Stomach (tissue), 9 donors: Measurements from ENCODE around the gene SMYD3. TPM values are rescaled to one million over a fixed set of nuclear protein-coding genes. Genes with fewer than 3 reads are reported as not detected.
"Not testable (repeated sequence)": the region's sequence is repeated elsewhere in the genome, so short reads cannot be mapped to it uniquely, and the experiment has no call there.

Source experiments
- DNase-seq, 2 donors: peaks; one replicate each; pipeline versions ENCODE4 v3.0.0 to v3.0.0-alpha.2; 2013 to 2019
- H3K27ac ChIP-seq, 5 donors: fragments of 200-600 bp in 4 of 5; sonication (generic) in 4 of 5; one replicate each; pipeline ENCODE4 v1.5.1; 2013 to 2019; ENCODE audit warnings: mild to moderate bottlenecking in 1 of 5, moderate library complexity in 1 of 5
- H3K27me3 ChIP-seq, 3 donors: fragments of 200-600 bp; sonication (generic); one replicate each; pipeline ENCODE4 v1.5.1; 2017 to 2019; ENCODE audit warnings: mixed run types in 1 of 3
- H3K36me3 ChIP-seq, 4 donors: fragments of 200-600 bp; sonication (generic); 1 replicate in 3 of 4; 2 replicates in 1 of 4; pipeline ENCODE4 v1.5.1; 2016 to 2019
- H3K4me1 ChIP-seq, 4 donors: fragments of 200-600 bp; sonication (generic); one replicate each; pipeline ENCODE4 v1.5.1; 2016 to 2019
- H3K4me3 ChIP-seq, 4 donors: fragments of 200-600 bp; sonication (generic) in 3 of 4; one replicate each; pipeline ENCODE4 v1.5.1; 2016 to 2019; ENCODE audit warnings: mild to moderate bottlenecking in 1 of 4
- H3K9me3 ChIP-seq, 4 donors: fragments of 200-600 bp; sonication (generic); one replicate each; pipeline ENCODE4 v1.5.1; 2016 to 2019
- EP300 ChIP-seq: sonication (generic); formaldehyde crosslinking; IDR thresholded peaks from one replicate; pipeline ENCODE4 v1.6.1; 2017; ENCODE audit warnings: antibody characterized with exemption
- POLR2A ChIP-seq, 4 donors: fragments of 450-650 bp; IDR thresholded peaks; one replicate each; pipeline ENCODE4 v1.6.1; 2016; ENCODE audit warnings: antibody characterized with exemption in 4 of 4, control low read depth in 2 of 4, mild to moderate bottlenecking in 1 of 4, moderate library complexity in 1 of 4
- POLR2AphosphoS5 ChIP-seq, 3 donors: sonication (generic); formaldehyde crosslinking; IDR thresholded peaks; one replicate each; pipeline ENCODE4 v1.6.1; 2016; ENCODE audit warnings: antibody characterized with exemption in 3 of 3
- WGBS, 5 donors: extraction: QIAGEN DNeasy Blood & Tissue Kit in 3 of 5; methylation state at CpG; one replicate each; pipeline versions ENCODE4 v1.1.5 to v1.1.7; 2013 to 2018; 5-methylcytosine and 5-hydroxymethylcytosine counted together
- intact Hi-C: fragments of 100-400 bp; cut with DNase I; formaldehyde crosslinking; loops from one replicate; pipeline ENCODE4 v1.15.1; 2023; ENCODE audit warnings: low total_unique reads
- polyA plus RNA-seq, 3 donors: library from polyadenylated mRNA; stranded (reverse); fragments of 200-250 nt; gene quantifications; one replicate each; pipeline ENCODE4 v1.2.3, GENCODE V29; 2013
- total RNA-seq, 5 donors: library from RNA; depleted of rRNA; stranded (reverse); fragments of >200 nt; gene quantifications; one replicate each; pipeline versions ENCODE4 v1.1.0 to v1.2.3, GENCODE V29; 2014 to 2016
- TF ChIP-seq, protein P1 (sequence below), 7 experiments: fragments of 450-650 bp in 4 of 7; fragments of 200-600 bp in 3 of 7; sonication (generic) in 3 of 7; IDR thresholded peaks; one replicate each; pipeline ENCODE4 v1.5.1; 2016 to 2019; ENCODE audit warnings: antibody characterized with exemption in 7 of 7, control low read depth in 2 of 7, mild to moderate bottlenecking in 1 of 7
- donor health status: healthy with polysubstance abuse.
- donor health status: Bipolar disorder and iron deficiency.
- donor health status: healthy.

The SMYD3 gene
- total and polyA plus RNA-seq, 8 donors: 6.4 to 196 (median 27.8) TPM

DNA sequence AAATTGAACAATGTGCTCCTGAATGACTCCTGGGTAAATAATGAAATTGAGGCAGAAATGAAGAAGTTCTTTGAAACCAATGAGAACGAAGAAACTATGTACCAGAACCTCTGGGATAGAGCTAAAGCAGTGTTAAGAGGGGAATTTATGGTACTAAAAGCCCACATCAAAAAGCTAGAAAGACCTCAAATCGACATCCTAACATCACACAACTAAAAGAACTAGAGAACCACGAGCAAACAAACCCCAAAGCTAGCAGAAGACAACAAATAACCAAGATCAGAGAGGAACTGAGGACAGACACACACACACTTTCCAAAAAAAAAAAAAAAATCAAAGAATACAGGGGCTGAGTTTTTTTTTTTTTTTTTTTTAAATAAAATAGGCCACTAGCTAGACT, 564.2 kb downstream of the SMYD3 start:
- no peak for DNase-seq
- H3K9me3 ChIP-seq: peaks cover 0 to 10% (median 2%) of the 10 kb centered on the region in 4 donors
- no peak for TF ChIP-seq POLR2AphosphoS5 (IDR thresholded peaks at IDR 0.05)
- TF ChIP-seq, protein P1, sequence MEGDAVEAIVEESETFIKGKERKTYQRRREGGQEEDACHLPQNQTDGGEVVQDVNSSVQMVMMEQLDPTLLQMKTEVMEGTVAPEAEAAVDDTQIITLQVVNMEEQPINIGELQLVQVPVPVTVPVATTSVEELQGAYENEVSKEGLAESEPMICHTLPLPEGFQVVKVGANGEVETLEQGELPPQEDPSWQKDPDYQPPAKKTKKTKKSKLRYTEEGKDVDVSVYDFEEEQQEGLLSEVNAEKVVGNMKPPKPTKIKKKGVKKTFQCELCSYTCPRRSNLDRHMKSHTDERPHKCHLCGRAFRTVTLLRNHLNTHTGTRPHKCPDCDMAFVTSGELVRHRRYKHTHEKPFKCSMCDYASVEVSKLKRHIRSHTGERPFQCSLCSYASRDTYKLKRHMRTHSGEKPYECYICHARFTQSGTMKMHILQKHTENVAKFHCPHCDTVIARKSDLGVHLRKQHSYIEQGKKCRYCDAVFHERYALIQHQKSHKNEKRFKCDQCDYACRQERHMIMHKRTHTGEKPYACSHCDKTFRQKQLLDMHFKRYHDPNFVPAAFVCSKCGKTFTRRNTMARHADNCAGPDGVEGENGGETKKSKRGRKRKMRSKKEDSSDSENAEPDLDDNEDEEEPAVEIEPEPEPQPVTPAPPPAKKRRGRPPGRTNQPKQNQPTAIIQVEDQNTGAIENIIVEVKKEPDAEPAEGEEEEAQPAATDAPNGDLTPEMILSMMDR (IDR thresholded peaks at IDR 0.05): no peak
- TF ChIP-seq POLR2A (IDR thresholded peaks at IDR 0.05): no peak
- TF ChIP-seq EP300: no peak
- H3K4me3 ChIP-seq: no peak overlapping the region
- H3K4me1 ChIP-seq: peaks cover 0 to 11% (median 3%) of the 10 kb centered on the region in 4 donors
- no peaks in the 10 kb centered on the region for H3K27me3 ChIP-seq
- no peaks in the 10 kb centered on the region for H3K36me3 ChIP-seq
- WGBS, 5 donors: 75 to 86% (median 77%) methylated on average over 3 of the region's 3 CpGs
- intact Hi-C loops: no loop called here
- H3K27ac ChIP-seq: no peak overlapping the region

DNA sequence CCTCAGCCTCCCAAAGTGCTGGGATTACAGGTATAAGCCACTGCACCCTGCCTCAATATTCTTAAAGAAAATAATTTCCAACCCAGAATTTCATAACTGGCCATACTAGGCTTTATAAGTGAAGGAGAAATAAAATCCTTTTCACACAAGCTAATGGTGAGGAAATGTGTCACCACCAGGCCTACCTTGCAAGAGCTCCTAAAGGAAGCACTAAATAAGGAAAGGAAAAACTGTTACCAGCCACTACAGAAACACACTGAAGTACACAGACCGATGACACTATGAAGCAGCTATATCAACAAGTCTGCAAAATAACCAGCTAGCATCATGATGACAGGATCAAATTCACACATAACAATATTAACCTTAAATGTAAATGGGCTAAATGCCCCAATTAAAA, 565.3 kb downstream of the SMYD3 start:
- WGBS, 5 donors: 85 to 91% (median 88%) methylated on average over 1 of the region's 1 CpG
- intact Hi-C loops, H3K27ac ChIP-seq: not testable (repeated sequence)

DNA sequence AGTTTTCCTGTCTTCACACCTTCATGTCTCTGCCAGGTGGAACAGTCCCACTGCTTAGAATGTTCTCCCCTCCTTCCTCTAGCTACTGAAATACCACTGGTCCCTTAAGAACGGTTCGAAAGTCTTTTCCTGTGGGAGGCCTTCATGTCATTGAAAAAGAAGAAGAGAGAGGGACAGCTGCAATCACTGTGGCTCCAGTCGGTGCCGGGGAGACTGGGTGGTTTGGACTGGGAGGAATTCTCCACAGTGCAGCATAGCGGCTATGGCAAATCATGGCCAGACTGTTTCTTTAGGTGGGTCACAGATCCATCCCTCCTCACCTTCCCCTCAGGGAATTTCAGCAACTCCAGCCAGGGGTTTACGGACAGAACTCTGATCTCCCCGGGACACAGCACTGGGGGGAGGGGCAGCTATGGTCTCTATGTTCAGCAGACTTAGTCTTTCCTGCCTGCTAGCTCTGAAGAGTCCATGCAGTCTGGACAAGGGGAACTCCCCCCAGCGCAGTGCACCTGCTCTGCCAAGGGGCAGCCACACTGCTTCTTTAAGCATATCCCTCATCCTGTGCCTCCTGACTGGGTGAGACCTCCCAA, 567.2 kb downstream of the SMYD3 start:
- no peak overlapping the region for H3K4me3 ChIP-seq
- H3K9me3 ChIP-seq: peaks cover 0 to 4% (median 0%) of the 10 kb centered on the region in 4 donors
- TF ChIP-seq POLR2AphosphoS5 (IDR thresholded peaks at IDR 0.05) (no peak), POLR2A (IDR thresholded peaks at IDR 0.05) (no peak), EP300 (no peak)
- TF ChIP-seq, protein P1 (IDR thresholded peaks at IDR 0.05): no peak
- WGBS, 5 donors: 68 to 82% (median 73%) methylated on average over 7 to 8 of the region's 8 CpGs
- intact Hi-C loops: no loop called here
- no peaks in the 10 kb centered on the region for H3K27me3 ChIP-seq
- H3K36me3 ChIP-seq: no peaks in the 10 kb centered on the region
- DNase-seq: no peak
- H3K27ac ChIP-seq: no peak overlapping the region
- no peaks in the 10 kb centered on the region for H3K4me1 ChIP-seq

More for the DNA sequence above, 565.3 kb downstream of the SMYD3 start:
- H3K4me3 ChIP-seq, DNase-seq, H3K36me3 ChIP-seq, H3K4me1 ChIP-seq, H3K9me3 ChIP-seq, H3K27me3 ChIP-seq: not testable (repeated sequence)

DNA sequence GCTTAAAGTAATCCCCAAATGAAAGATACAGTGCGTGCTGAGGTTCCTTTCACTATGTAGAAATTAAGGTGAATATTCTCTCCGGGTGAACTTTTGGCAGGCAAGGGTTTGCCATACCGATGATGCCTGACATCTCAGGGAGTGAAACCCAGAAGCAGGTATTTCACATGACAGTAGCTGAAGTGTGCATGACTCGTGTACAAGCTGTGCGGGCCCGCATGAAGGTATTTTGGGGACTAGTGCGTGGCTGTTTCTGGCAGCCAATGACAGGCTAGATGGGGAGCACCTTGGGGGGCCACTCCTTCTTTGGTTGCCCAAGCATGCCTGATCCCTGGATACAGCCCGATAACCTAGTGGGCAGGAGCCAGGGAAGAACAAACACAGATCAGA, 569.0 kb downstream of the SMYD3 start:
- 91 to 96% (median 92%) methylated on average over 8 of the region's 8 CpGs for WGBS, 5 donors
- intact Hi-C loops: no loop called here
- DNase-seq: no peak

More for the DNA sequence above, 569.0 kb downstream of the SMYD3 start:
- H3K4me3 ChIP-seq: no peak overlapping the region
- H3K9me3 ChIP-seq: no peaks in the 10 kb centered on the region
- no peaks in the 10 kb centered on the region for H3K36me3 ChIP-seq
- H3K4me1 ChIP-seq: no peaks in the 10 kb centered on the region
- TF ChIP-seq, protein P1 (IDR thresholded peaks at IDR 0.05): no peak
- TF ChIP-seq POLR2A (IDR thresholded peaks at IDR 0.05) (no peak), POLR2AphosphoS5 (IDR thresholded peaks at IDR 0.05) (no peak), EP300 (no peak)
- H3K27me3 ChIP-seq: no peaks in the 10 kb centered on the region
- H3K27ac ChIP-seq: no peak overlapping the region
